ENCODE results near the gene KRTCAP3.

KRTCAP3 gene

GRCh38 chr2:27441226-27441926 is 805 bp upstream of the KRTCAP3 start:
- DNase-seq (ENCODE audit: low read depth in 2 of 2), result no peak

- no peak for DNase-seq (ENCODE audit: low read depth in 2 of 2)
Measured at GRCh38 chr2:27442920-27443282, 720 bp downstream of the KRTCAP3 start.

- DNase-seq (ENCODE audit: low read depth in 2 of 2), result no peak
Measured at GRCh38 chr2:27445155-27445554, 3.0 kb downstream of the KRTCAP3 start.

- no peak for DNase-seq (ENCODE audit: low read depth in 2 of 2)
Measured at GRCh38 chr2:27445615-27446014, 3.4 kb downstream of the KRTCAP3 start.

GRCh38 chr2:27446057-27446456 is 3.9 kb downstream of the KRTCAP3 start:
- no peak for DNase-seq (ENCODE audit: low read depth in 2 of 2)

GRCh38 chr2:27448381-27448780 is 6.2 kb downstream of the KRTCAP3 start:
- no peak for DNase-seq (ENCODE audit: low read depth in 2 of 2)

- DNase-seq (ENCODE audit: low read depth in 2 of 2), result no peak
Measured at GRCh38 chr2:27451095-27451494, 8.9 kb downstream of the KRTCAP3 start.

GRCh38 chr2:27453968-27454367 is 11.8 kb downstream of the KRTCAP3 start:
- no peak for DNase-seq (ENCODE audit: low read depth in 2 of 2)

GRCh38 chr2:27461118-27461517 is 18.9 kb downstream of the KRTCAP3 start:
- DNase-seq (ENCODE audit: low read depth in 2 of 2), result no peak

- no peak for DNase-seq (ENCODE audit: low read depth in 2 of 2)
Measured at GRCh38 chr2:27464443-27464842, 22.3 kb downstream of the KRTCAP3 start.

GRCh38 chr2:27471961-27472360 is 29.8 kb downstream of the KRTCAP3 start:
- no peak for DNase-seq (ENCODE audit: low read depth in 2 of 2)

GRCh38 chr2:27485496-27485895 is 43.3 kb downstream of the KRTCAP3 start:
- no peak for DNase-seq (ENCODE audit: low read depth in 2 of 2)

- no peak for DNase-seq (ENCODE audit: low read depth in 2 of 2)
Measured at GRCh38 chr2:27489118-27489497, 46.9 kb downstream of the KRTCAP3 start.

- peak; percentile 94 to 97 for DNase-seq (ENCODE audit: low read depth in 2 of 2)
Measured at GRCh38 chr2:27489498-27490397, 47.6 kb downstream of the KRTCAP3 start, which contains the start of gene IFT172. Gene IFT172, minus strand, starts transcription at chr2:27489743. Its CDS starts 90 bp downstream, at chr2:27489653.

GRCh38 chr2:27492557-27492956 is 50.4 kb downstream of the KRTCAP3 start:
- DNase-seq (ENCODE audit: low read depth in 2 of 2), result no peak

GRCh38 chr2:27493948-27494283 is 51.7 kb downstream of the KRTCAP3 start:
- DNase-seq (ENCODE audit: low read depth in 2 of 2), result no peak
